H9 (cell line): ENCODE data around the gene LHPP. TPM values are rescaled to one million over a fixed set of nuclear protein-coding genes. Genes with fewer than 3 reads are reported as not detected.

ENCODE experiments used
- DNase-seq: peaks from one replicate; pipeline ENCODE4 v3.0.0-alpha.2; 2017
- H2AFZ ChIP-seq: one replicate; pipeline ENCODE4 v1.6.1; 2013; ENCODE audit warnings: mild to moderate bottlenecking, low read length, control low read depth, moderate library complexity
- H2AK5ac ChIP-seq: 2 replicates; pipeline ENCODE4 v1.6.1; 2013; ENCODE audit warnings: low read length, control low read depth, mixed read lengths; ENCODE audit not compliant: insufficient read length
- H2BK120ac ChIP-seq: one replicate; pipeline ENCODE4 v1.6.1; 2013; ENCODE audit warnings: low read depth, mild to moderate bottlenecking, low read length, control low read depth, inconsistent platforms; ENCODE audit not compliant: poor library complexity, severe bottlenecking
- H2BK12ac ChIP-seq: 2 replicates; pipeline ENCODE4 v1.6.1; 2013; ENCODE audit warnings: low read length, control low read depth, mixed read lengths, low read depth; ENCODE audit not compliant: insufficient read length
- H2BK15ac ChIP-seq: 2 replicates; pipeline ENCODE4 v1.6.1; 2013; ENCODE audit warnings: low read depth, low read length, control low read depth
- H2BK20ac ChIP-seq: one replicate; pipeline ENCODE4 v1.6.1; 2013; ENCODE audit warnings: low read depth, mild to moderate bottlenecking, low read length, control low read depth, inconsistent platforms; ENCODE audit not compliant: poor library complexity, severe bottlenecking
- H2BK5ac ChIP-seq: 2 replicates; pipeline ENCODE4 v1.6.1; 2013; ENCODE audit warnings: low read length, control low read depth, mixed read lengths; ENCODE audit not compliant: insufficient read length
- H3K14ac ChIP-seq: 2 replicates; pipeline ENCODE4 v1.6.1; 2013; ENCODE audit warnings: low read length, control low read depth; ENCODE audit not compliant: insufficient read depth
- H3K18ac ChIP-seq: 2 replicates; pipeline ENCODE4 v1.6.1; 2013; ENCODE audit warnings: low read depth, mild to moderate bottlenecking, mixed read lengths, low read length, control low read depth; ENCODE audit not compliant: insufficient read length
- H3K23ac ChIP-seq: 2 replicates; pipeline ENCODE4 v1.6.1; 2013; ENCODE audit warnings: low read length, control low read depth, mixed read lengths, low read depth; ENCODE audit not compliant: insufficient read length
- H3K23me2 ChIP-seq: 2 replicates; pipeline ENCODE4 v1.6.1; 2013; ENCODE audit warnings: low read depth, mild to moderate bottlenecking, mixed read lengths, low read length, control low read depth; ENCODE audit not compliant: insufficient read length, poor library complexity, severe bottlenecking
- H3K27ac ChIP-seq: 2 replicates; pipeline ENCODE4 v1.5.1; 2013; ENCODE audit warnings: low read length, control low read depth, mixed read lengths, low read depth; ENCODE audit not compliant: insufficient read length
- H3K27me3 ChIP-seq: 2 replicates; pipeline ENCODE4 v1.6.1; 2013; ENCODE audit warnings: low read length, control low read depth, inconsistent platforms; ENCODE audit not compliant: insufficient read depth
- H3K4ac ChIP-seq: 2 replicates; pipeline ENCODE4 v1.6.1; 2013; ENCODE audit warnings: low read depth, mild to moderate bottlenecking, control low read depth, inconsistent platforms, low read length, moderate library complexity
- H3K4me1 ChIP-seq: 2 replicates; pipeline ENCODE4 v1.6.1; 2013; ENCODE audit warnings: low read length, control low read depth, inconsistent platforms; ENCODE audit not compliant: insufficient read depth
- H3K4me2 ChIP-seq: 2 replicates; pipeline ENCODE4 v1.6.1; 2013; ENCODE audit warnings: low read length, control low read depth, mixed read lengths; ENCODE audit not compliant: insufficient read length, insufficient read depth
- H3K56ac ChIP-seq: 2 replicates; pipeline ENCODE4 v1.6.1; 2013; ENCODE audit warnings: low read depth, mild to moderate bottlenecking, mixed read lengths, low read length, control low read depth; ENCODE audit not compliant: insufficient read length
- H3K79me1 ChIP-seq: 2 replicates; pipeline ENCODE4 v1.6.1; 2013; ENCODE audit warnings: low read depth, mild to moderate bottlenecking, moderate library complexity, low read length, control low read depth, inconsistent platforms; ENCODE audit not compliant: insufficient read depth, poor library complexity, severe bottlenecking
- H3K79me2 ChIP-seq: 2 replicates; pipeline ENCODE4 v1.6.1; 2013; ENCODE audit warnings: low read length, control low read depth, inconsistent platforms; ENCODE audit not compliant: insufficient read depth
- H3K9ac ChIP-seq: 2 replicates; pipeline ENCODE4 v1.6.1; 2013; ENCODE audit warnings: low read length, control low read depth, mixed read lengths; ENCODE audit not compliant: insufficient read length; ENCODE audit errors: extremely low read depth
- H3K9me3 ChIP-seq: one replicate; pipeline ENCODE4 v1.6.1; 2013; ENCODE audit warnings: low read depth, low read length, inconsistent platforms; ENCODE audit not compliant: control insufficient read depth
- H3T11ph ChIP-seq: one replicate; pipeline ENCODE4 v1.6.1; 2013; ENCODE audit warnings: mild to moderate bottlenecking, low read length, control low read depth, inconsistent platforms
- H4K20me1 ChIP-seq: one replicate; pipeline ENCODE4 v1.6.1; 2013; ENCODE audit not compliant: control insufficient read depth, insufficient read length, insufficient read depth
- H4K5ac ChIP-seq: 2 replicates; pipeline ENCODE4 v1.6.1; 2013; ENCODE audit warnings: low read depth, mild to moderate bottlenecking, mixed read lengths, low read length, control low read depth; ENCODE audit not compliant: insufficient read length
- H4K8ac ChIP-seq: replicated peaks from 2 replicates; pipeline ENCODE4 v1.6.1; 2013; ENCODE audit warnings: low read length, control low read depth, mixed read lengths, low read depth; ENCODE audit not compliant: insufficient read length
- H4K91ac ChIP-seq: 2 replicates; pipeline ENCODE4 v1.6.1; 2013; ENCODE audit warnings: low read depth, mild to moderate bottlenecking, moderate library complexity, mixed read lengths, low read length, control low read depth; ENCODE audit not compliant: insufficient read length
- H3K27ac Mint-ChIP-seq, 3 experiments: 2 replicates in 2 of 3; 3 replicates in 1 of 3; pipeline ENCODE4 v1.8.0; 2020 to 2021; ENCODE audit warnings: mixed read lengths in 3 of 3, mild to moderate bottlenecking in 1 of 3, moderate library complexity in 1 of 3
- H3K27me3 Mint-ChIP-seq: 2 replicates; pipeline ENCODE4 v1.8.0; 2021; ENCODE audit warnings: low read depth, mild to moderate bottlenecking, moderate library complexity, mixed read lengths
- H3K36me3 Mint-ChIP-seq, 3 experiments: 2 replicates in 2 of 3; 3 replicates in 1 of 3; pipeline ENCODE4 v1.8.0; 2020 to 2021; ENCODE audit warnings: low read depth in 3 of 3, mixed read lengths in 3 of 3; ENCODE audit not compliant: insufficient read depth in 1 of 3
- H3K4me1 Mint-ChIP-seq, 2 experiments: 2 replicates each; pipeline ENCODE4 v1.8.0; 2020; ENCODE audit warnings: mixed read lengths in 2 of 2
- H3K4me3 Mint-ChIP-seq, 2 experiments: 2 replicates in 1 of 2; 3 replicates in 1 of 2; pipeline ENCODE4 v1.8.0; 2020 to 2021; ENCODE audit warnings: mild to moderate bottlenecking in 2 of 2, mixed read lengths in 2 of 2, moderate library complexity in 1 of 2
- H3K9me3 Mint-ChIP-seq, 2 experiments: 2 replicates in 1 of 2; 3 replicates in 1 of 2; pipeline ENCODE4 v1.8.0; 2020; ENCODE audit warnings: mild to moderate bottlenecking in 2 of 2, mixed read lengths in 2 of 2, moderate library complexity in 1 of 2
- CTCF ChIP-seq: fragments of 200-600 bp; sonication (generic); conservative IDR thresholded peaks from 3 replicates; pipeline ENCODE4 v1.8.0; 2021; ENCODE audit warnings: antibody characterized with exemption, mild to moderate bottlenecking
- WGBS: extraction: QIAGEN DNeasy Blood & Tissue Kit; methylation state at CpG from one replicate; pipeline ENCODE4 v1.1.7; 2013; ENCODE audit warnings: missing lambda C conversion rate, low lambda C conversion rate, mixed read lengths; ENCODE audit not compliant: insufficient read length; ENCODE audit errors: extremely low coverage; 5-methylcytosine and 5-hydroxymethylcytosine counted together
- total RNA-seq: library from RNA; stranded (reverse); gene quantifications from 2 replicates; pipeline ENCODE4 v1.2.1, GENCODE V29; 2021

LHPP gene
- total RNA-seq, 1 experiment from 2014 or later: 29.6 TPM

- Histone ChIP-seq H3K27ac (no peak overlapping the region), H3K23me2 (no peaks in the 10 kb centered on the region), H4K20me1 (no peaks in the 10 kb centered on the region), H3K14ac (0 out of 2 replicates have a peak overlapping the region, but pooled peaks have one; percentile 10), H3K79me2 (no peaks in the 10 kb centered on the region), H3K4me1 (no peaks in the 10 kb centered on the region), H2BK5ac (no peak overlapping the region), H3K27me3 (no peaks in the 10 kb centered on the region), H3K56ac (no peak overlapping the region), H2BK20ac (no peak overlapping the region), H3K23ac (no peak overlapping the region), H3K4ac (no peak overlapping the region), H2BK12ac (no peak overlapping the region), H4K8ac (no peak overlapping the region), H2AK5ac (no peak overlapping the region), H3K9me3 (no peaks in the 10 kb centered on the region), H3T11ph (no peak overlapping the region), H2AFZ (no peak overlapping the region), H3K18ac (no peak overlapping the region), H3K79me1 (no peaks in the 10 kb centered on the region), H3K9ac (no peak overlapping the region), H2BK120ac (no peak overlapping the region), H3K4me2 (no peak overlapping the region), H4K91ac (no peak overlapping the region), H4K5ac (no peak overlapping the region), H2BK15ac (no peak overlapping the region; the same call in 1 of the 2 replicates)
- Mint-ChIP-seq H3K4me1 (peaks cover 0 to 3% of the 10 kb centered on the region in 2 experiments; a peak in 1 of 4 replicates), H3K27me3 (no peaks in the 10 kb centered on the region), H3K4me3 (no peak overlapping the region), H3K27ac (no peak overlapping the region), H3K36me3 (no peaks in the 10 kb centered on the region; a peak in 1 of 7 replicates), H3K9me3 (no peaks in the 10 kb centered on the region)
- no CpG with 5 or more reads among the region's 13 CpGs for WGBS
- no peak for DNase-seq
- TF ChIP-seq CTCF: no peak
Measured at GRCh38 chr10:124543146-124543545, 81.5 kb downstream of the LHPP start.
